Liver (tissue), 3 donors: ENCODE results near the gene ADORA2B.

Experiments
- CTCF ChIP-seq: fragments of 150-350 bp; IDR thresholded peaks from 2 replicates; pipeline ENCODE4 v1.5.1; 2017; ENCODE audit warnings: improper control_type of control experiment, low read depth, low read length; ENCODE audit not compliant: missing input control
- EGR1 ChIP-seq, 2 donors: IDR thresholded peaks; 2 replicates each; pipeline ENCODE4 v1.6.1; 2016 to 2018; ENCODE audit warnings: antibody characterized with exemption in 2 of 2, low read depth in 2 of 2
- FOXA1 ChIP-seq: IDR thresholded peaks from 2 replicates; pipeline ENCODE4 v1.6.1; 2016; ENCODE audit warnings: antibody characterized with exemption
- GABPA ChIP-seq, 2 donors: IDR thresholded peaks in 1 of 2; conservative IDR thresholded peaks in 1 of 2; 2 replicates each; pipeline ENCODE4 v1.6.1; 2016; ENCODE audit warnings: antibody characterized with exemption in 2 of 2, mild to moderate bottlenecking in 1 of 2, moderate library complexity in 1 of 2
- JUND ChIP-seq, 2 donors: IDR thresholded peaks; 2 replicates each; pipeline ENCODE4 v1.6.1; 2016; ENCODE audit warnings: antibody characterized with exemption in 2 of 2
- MAX ChIP-seq: IDR thresholded peaks from 2 replicates; pipeline ENCODE4 v1.6.1; 2016; ENCODE audit warnings: antibody characterized with exemption
- NR2F2 ChIP-seq: IDR thresholded peaks from 2 replicates; pipeline ENCODE4 v1.6.1; 2016; ENCODE audit warnings: antibody characterized with exemption
- RAD21 ChIP-seq, 2 donors: IDR thresholded peaks; 2 replicates each; pipeline ENCODE4 v1.6.1; 2016; ENCODE audit warnings: antibody characterized with exemption in 2 of 2, mild to moderate bottlenecking in 2 of 2
- REST ChIP-seq: IDR thresholded peaks from 2 replicates; pipeline ENCODE4 v1.6.1; 2016; ENCODE audit warnings: antibody characterized with exemption, mild to moderate bottlenecking
- SP1 ChIP-seq: IDR thresholded peaks from 2 replicates; pipeline ENCODE4 v1.6.1; 2018; ENCODE audit warnings: antibody characterized with exemption, mild to moderate bottlenecking
- TAF1 ChIP-seq: conservative IDR thresholded peaks from 2 replicates; pipeline ENCODE4 v1.6.1; 2016; ENCODE audit warnings: antibody characterized with exemption, mild to moderate bottlenecking
- YY1 ChIP-seq: IDR thresholded peaks from 2 replicates; pipeline ENCODE4 v1.6.1; 2016; ENCODE audit warnings: antibody characterized with exemption, mild to moderate bottlenecking
- ZBTB33 ChIP-seq: IDR thresholded peaks from 2 replicates; pipeline ENCODE4 v1.6.1; 2016; ENCODE audit warnings: antibody characterized with exemption
- donor health status: healthy.
- donor health status: healthy.

GRCh38 chr17:15955793-15956541, 11.0 kb downstream of the ADORA2B start:
- no peak for TF ChIP-seq CTCF
- TF ChIP-seq EGR1 (IDR thresholded peaks at IDR 0.05; ENCODE audit: low read depth in 2 of 2): no peak
- no peak for TF ChIP-seq RAD21 (IDR thresholded peaks at IDR 0.05)
- TF ChIP-seq MAX: no peak
- no peak for TF ChIP-seq GABPA (IDR thresholded peaks at IDR 0.05 in 1 of 2, conservative IDR thresholded peaks at IDR 0.05 in 1 of 2)
- no peak for TF ChIP-seq JUND (IDR thresholded peaks at IDR 0.05)
- TF ChIP-seq FOXA1: no peak
- TF ChIP-seq ZBTB33: no peak
- TF ChIP-seq YY1: no peak
- no peak for TF ChIP-seq REST
- TF ChIP-seq TAF1: no peak
- no peak for TF ChIP-seq SP1
- TF ChIP-seq NR2F2: no peak
